KG1 (cell line): ENCODE results near the gene CETN2.
"Not testable (repeated sequence)": the region's sequence is repeated elsewhere in the genome, so short reads cannot be mapped to it uniquely, and the experiment has no call there.

ENCODE experiments used
- DNase-seq: peaks from one replicate; lab custom pipeline; 2025; lab: John Stamatoyannopoulos, UW

The CETN2 gene

GRCh38 chrX:152830312-152831305 lies at the start of gene CETN2, which contains the start of gene NSDHL:
Gene CETN2, minus strand, starts transcription at chrX:152830757. Its CDS starts 47 bp downstream, at chrX:152830710.
Gene NSDHL, plus strand, starts transcription at chrX:152831063. Its CDS starts 15,262 bp downstream, at chrX:152846325.
- peak; percentile 75 for DNase-seq

DNA sequence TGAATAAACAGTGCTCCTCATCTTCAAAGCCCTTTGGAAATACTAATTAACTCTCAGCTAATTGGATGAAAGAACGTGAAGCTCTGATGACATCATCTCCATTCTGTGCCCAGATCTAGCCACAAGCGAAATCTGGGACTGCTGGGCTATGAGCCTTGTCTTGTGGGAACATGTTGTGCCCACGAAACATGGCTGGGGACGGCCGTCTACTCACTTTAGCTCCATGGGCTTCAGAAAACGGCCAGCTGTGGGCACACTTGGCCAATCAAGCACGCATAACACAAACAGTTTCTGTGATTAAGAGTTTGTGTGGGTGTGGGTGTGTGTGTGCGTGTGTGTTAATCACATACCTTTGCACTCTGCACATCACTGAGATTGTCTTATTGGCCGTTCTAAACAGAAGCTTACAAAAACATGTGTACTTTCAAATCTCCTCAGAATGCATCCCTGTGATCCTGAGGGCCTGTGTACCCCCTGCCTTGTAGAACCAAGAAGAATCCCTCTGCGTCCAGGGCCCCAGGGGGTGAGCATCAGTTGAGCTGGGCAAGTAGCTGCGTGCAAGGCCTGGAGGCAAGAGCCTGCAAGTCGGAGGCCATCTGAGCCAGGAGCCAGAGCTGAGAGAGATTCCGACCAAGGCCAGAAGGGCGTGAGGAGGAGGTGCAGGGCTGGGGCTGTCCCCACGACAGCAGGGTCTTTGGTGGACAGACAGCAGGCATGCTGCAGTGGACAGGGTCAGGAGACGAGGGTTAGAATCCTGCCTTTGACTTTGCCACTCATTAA lies 48.6 kb upstream of the CETN2 start:
- no peak for DNase-seq

GRCh38 chrX:152876931-152877840 lies 46.6 kb upstream of the CETN2 start:
- DNase-seq, result no peak

GRCh38 chrX:152873361-152873760 lies 42.8 kb upstream of the CETN2 start:
- DNase-seq, result no peak

DNA sequence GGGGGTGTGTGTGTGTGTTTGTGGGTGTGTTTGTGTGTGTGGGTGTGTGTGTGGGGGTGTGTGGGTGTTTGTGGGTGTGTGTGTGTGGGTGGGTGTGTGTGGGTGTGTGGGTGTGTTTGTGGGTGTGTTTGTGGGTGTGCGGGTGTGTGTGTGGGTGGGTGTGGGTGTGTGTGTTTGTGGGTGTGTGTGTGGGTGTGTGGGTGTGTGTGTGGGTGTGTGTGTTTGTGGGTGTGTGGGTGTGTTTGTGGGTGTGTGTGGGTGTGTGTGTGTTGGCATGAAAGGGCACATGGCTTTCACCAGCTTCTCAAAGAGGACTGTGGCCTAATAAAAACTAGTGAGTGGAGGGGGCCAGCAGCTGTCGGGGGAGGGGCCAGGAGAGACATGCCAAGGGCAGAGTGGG lies 42.0 kb upstream of the CETN2 start:
- no peak for DNase-seq

DNA sequence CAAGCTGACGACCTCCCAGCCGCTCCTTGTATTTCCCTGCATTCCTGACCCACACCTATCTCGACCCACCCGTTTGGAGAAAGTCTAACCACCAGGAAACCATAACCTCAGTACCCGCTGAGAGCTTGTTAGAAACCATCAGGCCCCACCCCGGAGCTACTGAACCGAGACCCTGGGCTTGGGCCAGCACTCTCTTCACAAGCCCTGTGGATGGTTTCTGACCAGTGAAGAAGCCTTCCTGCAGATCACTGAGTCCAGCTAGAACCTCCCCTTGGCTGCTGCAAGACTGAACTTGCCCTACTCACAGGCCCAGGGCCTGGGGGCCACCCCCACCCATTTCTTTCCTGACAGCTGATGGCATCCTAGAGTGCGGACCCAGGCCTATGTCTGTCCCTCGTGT lies 40.7 kb upstream of the CETN2 start:
- DNase-seq, result no peak

DNA sequence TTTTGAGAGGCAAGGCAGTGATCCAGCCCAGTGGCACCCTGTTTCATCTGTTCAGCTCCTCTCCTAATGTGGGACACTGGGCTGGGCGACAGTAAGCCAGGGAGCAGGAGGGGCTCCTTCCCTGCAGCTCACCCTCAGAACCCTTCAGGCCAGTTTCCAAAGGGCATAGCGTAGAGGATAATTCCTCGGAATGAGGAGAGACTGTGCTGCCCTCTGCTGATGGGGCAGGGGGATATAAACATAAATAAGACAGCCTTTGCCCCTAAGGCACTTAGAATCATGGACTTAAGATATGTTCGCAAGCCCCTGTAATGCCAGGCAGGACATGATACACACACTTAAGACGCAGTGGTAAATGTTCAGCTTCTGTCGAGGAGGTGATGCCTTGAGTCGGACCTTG lies 39.4 kb upstream of the CETN2 start:
- no peak for DNase-seq

DNA sequence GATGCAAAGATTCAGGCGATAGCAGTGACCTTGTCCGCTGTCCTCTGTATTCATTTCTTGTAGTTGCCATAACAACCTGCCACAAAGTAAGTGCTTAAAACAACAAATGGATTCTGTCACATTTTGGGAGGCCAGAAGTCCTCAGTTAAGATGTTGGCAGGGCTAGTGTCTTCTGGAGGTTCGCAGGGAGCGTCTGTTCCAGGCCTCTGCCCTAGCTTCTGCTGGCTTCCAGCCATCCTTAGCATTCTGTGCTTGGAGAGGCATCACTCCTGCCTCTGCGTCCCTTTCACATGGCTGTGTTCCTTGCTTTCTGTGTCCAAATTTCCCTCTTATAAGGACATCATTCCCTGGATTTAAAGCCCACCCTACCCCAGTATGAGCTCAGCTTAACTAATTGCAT lies 35.8 kb upstream of the CETN2 start:
- DNase-seq, result no peak

GRCh38 chrX:152865232-152865920 lies 34.8 kb upstream of the CETN2 start:
- DNase-seq, result no peak

GRCh38 chrX:152861826-152862225 lies 31.3 kb upstream of the CETN2 start:
- DNase-seq, result no peak

GRCh38 chrX:152861116-152861515 lies 30.6 kb upstream of the CETN2 start:
- DNase-seq, result no peak

- DNase-seq, result no peak
Observed at GRCh38 chrX:152853986-152854385, 23.4 kb upstream of the CETN2 start.

- DNase-seq, result no peak
Observed at GRCh38 chrX:152850465-152850864, 19.9 kb upstream of the CETN2 start.

- peak; percentile 4 for DNase-seq
Observed at GRCh38 chrX:152847281-152847680, 16.7 kb upstream of the CETN2 start.

GRCh38 chrX:152845618-152846240 lies 15.2 kb upstream of the CETN2 start:
- DNase-seq, result no peak

GRCh38 chrX:152844256-152844655 lies 13.7 kb upstream of the CETN2 start:
- DNase-seq, result no peak

DNA sequence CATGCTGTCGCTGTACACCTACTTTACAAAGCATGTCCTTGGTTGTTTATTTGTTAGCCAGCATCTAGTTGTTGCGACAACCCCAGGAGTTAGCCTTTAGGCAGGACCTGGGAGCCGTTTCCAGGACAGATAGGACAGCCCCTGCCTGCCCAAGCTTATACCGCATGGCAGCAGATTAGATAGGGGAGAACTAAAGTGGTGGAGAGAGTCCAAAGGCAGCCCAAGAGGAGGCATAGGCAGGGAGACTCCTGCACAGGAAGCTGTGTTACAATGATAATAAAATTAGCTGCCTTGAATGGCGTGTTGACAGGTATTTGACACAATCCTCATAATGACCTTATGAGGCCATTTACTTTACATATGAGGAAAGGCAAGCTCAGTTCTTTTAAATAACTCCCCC lies 13.3 kb upstream of the CETN2 start:
- DNase-seq, result no peak

GRCh38 chrX:152842772-152843338 lies 12.3 kb upstream of the CETN2 start:
- DNase-seq, result no peak

DNA sequence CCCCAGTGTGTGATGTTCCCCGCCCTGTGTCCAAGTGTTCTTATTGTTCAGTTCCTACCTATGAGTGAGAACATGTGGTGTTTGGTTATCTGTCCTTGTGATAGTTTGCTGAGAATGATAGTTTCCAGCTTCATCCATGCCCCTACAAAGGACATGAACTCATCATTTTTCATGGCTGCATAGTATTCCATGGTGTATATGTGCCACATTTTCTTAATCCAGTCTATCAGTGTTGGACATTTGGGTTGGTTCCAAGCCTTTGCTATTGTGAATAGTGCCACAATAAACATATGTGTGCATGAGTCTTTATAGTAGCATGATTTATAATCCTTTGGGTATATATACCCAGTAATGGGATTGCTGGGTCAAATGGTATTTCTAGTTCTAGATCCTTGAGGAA lies 4.9 kb upstream of the CETN2 start:
- DNase-seq, result not testable (repeated sequence)

DNA sequence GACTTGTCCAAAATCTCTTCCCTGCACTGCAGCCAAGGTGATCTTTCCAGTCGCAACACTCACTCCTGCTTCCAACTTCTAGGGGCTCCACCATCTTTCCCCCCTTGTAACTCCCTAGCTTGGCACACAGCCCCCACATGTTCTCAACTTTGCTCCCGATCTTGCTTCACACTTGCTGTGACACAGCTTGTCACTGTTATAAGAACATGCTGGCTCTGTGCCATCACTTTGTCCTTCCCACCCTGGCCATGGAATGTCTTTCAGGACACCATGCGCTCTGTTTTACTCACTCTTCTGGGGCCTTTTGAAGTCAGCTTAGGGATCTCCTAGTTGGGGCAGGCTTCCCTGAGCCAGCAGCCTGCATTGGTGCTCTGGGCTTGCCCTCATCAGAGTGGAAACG lies 2.8 kb upstream of the CETN2 start:
- DNase-seq, result no peak
